ENCODE data around the gene SLC5A11. TPM values are rescaled to one million over a fixed set of nuclear protein-coding genes. Genes with fewer than 3 reads are reported as not detected.

Gene SLC5A11
- total RNA-seq, 1 experiment from 2014 or later, result not detected

GRCh38 chr16:24917236-24917635 is 71.5 kb downstream of the SLC5A11 start:
- intact Hi-C loops (cut with micrococcal nuclease; ENCODE audit: unreplicated experiment), result no loop called here
- Histone ChIP-seq H3K27me3 (replicated peaks; ENCODE audit: insufficient read depth, low read depth, low read length, poor library complexity) (no peaks in the 10 kb centered on the region), H3K4me3 (ENCODE audit: low read depth, low read length, poor library complexity, severe bottlenecking) (no peak overlapping the region), H3K4me1 (ENCODE audit: insufficient read depth, low read length, poor library complexity, severe bottlenecking) (no peaks in the 10 kb centered on the region), H3K9me3 (ENCODE audit: low read depth, low read length, poor library complexity, severe bottlenecking) (no peaks in the 10 kb centered on the region), H3K27ac (ENCODE audit: low read depth, low read length, poor library complexity, severe bottlenecking) (no peak overlapping the region), H3K36me3 (ENCODE audit: insufficient read depth, low read length, poor library complexity, severe bottlenecking) (peaks cover 26% of the 10 kb centered on the region)
- TF ChIP-seq, protein P1, sequence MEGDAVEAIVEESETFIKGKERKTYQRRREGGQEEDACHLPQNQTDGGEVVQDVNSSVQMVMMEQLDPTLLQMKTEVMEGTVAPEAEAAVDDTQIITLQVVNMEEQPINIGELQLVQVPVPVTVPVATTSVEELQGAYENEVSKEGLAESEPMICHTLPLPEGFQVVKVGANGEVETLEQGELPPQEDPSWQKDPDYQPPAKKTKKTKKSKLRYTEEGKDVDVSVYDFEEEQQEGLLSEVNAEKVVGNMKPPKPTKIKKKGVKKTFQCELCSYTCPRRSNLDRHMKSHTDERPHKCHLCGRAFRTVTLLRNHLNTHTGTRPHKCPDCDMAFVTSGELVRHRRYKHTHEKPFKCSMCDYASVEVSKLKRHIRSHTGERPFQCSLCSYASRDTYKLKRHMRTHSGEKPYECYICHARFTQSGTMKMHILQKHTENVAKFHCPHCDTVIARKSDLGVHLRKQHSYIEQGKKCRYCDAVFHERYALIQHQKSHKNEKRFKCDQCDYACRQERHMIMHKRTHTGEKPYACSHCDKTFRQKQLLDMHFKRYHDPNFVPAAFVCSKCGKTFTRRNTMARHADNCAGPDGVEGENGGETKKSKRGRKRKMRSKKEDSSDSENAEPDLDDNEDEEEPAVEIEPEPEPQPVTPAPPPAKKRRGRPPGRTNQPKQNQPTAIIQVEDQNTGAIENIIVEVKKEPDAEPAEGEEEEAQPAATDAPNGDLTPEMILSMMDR (conservative IDR thresholded peaks at IDR 0.05; ENCODE audit: low read depth, low read length), result no peak
- no peak for TF ChIP-seq EZH2 (IDR thresholded peaks at IDR 0.05; ENCODE audit: borderline replicate concordance, low read depth, low read length, poor library complexity, severe bottlenecking)
- DNase-seq (ENCODE audit: low spot score), result no peak
- BruUV-seq (replicated peaks), result no TSS peak
- ChIA-PET CTCF (no interaction called here), POLR2A (ENCODE audit: low non-redundant PET) (no interaction called here)

GRCh38 chr16:24917891-24918290 is 72.1 kb downstream of the SLC5A11 start:
- H3K9me3 ChIP-seq (ENCODE audit: low read depth, low read length, poor library complexity, severe bottlenecking), result no peaks in the 10 kb centered on the region
- peaks cover 28% of the 10 kb centered on the region for H3K36me3 ChIP-seq (ENCODE audit: insufficient read depth, low read length, poor library complexity, severe bottlenecking)
- H3K4me3 ChIP-seq (ENCODE audit: low read depth, low read length, poor library complexity, severe bottlenecking), result no peak overlapping the region
- TF ChIP-seq, protein P1 (conservative IDR thresholded peaks at IDR 0.05; ENCODE audit: low read depth, low read length), result no peak
- no peak for TF ChIP-seq EZH2 (IDR thresholded peaks at IDR 0.05; ENCODE audit: borderline replicate concordance, low read depth, low read length, poor library complexity, severe bottlenecking)
- DNase-seq (ENCODE audit: low spot score), result no peak
- intact Hi-C loops (cut with micrococcal nuclease; ENCODE audit: unreplicated experiment), result no loop called here
- ChIA-PET CTCF (no interaction called here), POLR2A (ENCODE audit: low non-redundant PET) (no interaction called here)
- no peak overlapping the region for H3K27ac ChIP-seq (ENCODE audit: low read depth, low read length, poor library complexity, severe bottlenecking)
- no peaks in the 10 kb centered on the region for H3K4me1 ChIP-seq (ENCODE audit: insufficient read depth, low read length, poor library complexity, severe bottlenecking)
- no peaks in the 10 kb centered on the region for H3K27me3 ChIP-seq (replicated peaks; ENCODE audit: insufficient read depth, low read depth, low read length, poor library complexity)
- no TSS peak for BruUV-seq (replicated peaks)

GRCh38 chr16:24918641-24919040 is 72.9 kb downstream of the SLC5A11 start:
- no TSS peak for BruUV-seq (replicated peaks)
- TF ChIP-seq, protein P1 (conservative IDR thresholded peaks at IDR 0.05; ENCODE audit: low read depth, low read length), result no peak
- TF ChIP-seq EZH2 (IDR thresholded peaks at IDR 0.05; ENCODE audit: borderline replicate concordance, low read depth, low read length, poor library complexity, severe bottlenecking), result no peak
- intact Hi-C loops (cut with micrococcal nuclease; ENCODE audit: unreplicated experiment), result no loop called here
- no peak overlapping the region for H3K4me3 ChIP-seq (ENCODE audit: low read depth, low read length, poor library complexity, severe bottlenecking)
- ChIA-PET CTCF (no interaction called here), POLR2A (ENCODE audit: low non-redundant PET) (no interaction called here)
- H3K27ac ChIP-seq (ENCODE audit: low read depth, low read length, poor library complexity, severe bottlenecking), result no peak overlapping the region
- peaks cover 29% of the 10 kb centered on the region for H3K36me3 ChIP-seq (ENCODE audit: insufficient read depth, low read length, poor library complexity, severe bottlenecking)
- no peaks in the 10 kb centered on the region for H3K9me3 ChIP-seq (ENCODE audit: low read depth, low read length, poor library complexity, severe bottlenecking)
- no peak for DNase-seq (ENCODE audit: low spot score)
- no peaks in the 10 kb centered on the region for H3K27me3 ChIP-seq (replicated peaks; ENCODE audit: insufficient read depth, low read depth, low read length, poor library complexity)
- no peaks in the 10 kb centered on the region for H3K4me1 ChIP-seq (ENCODE audit: insufficient read depth, low read length, poor library complexity, severe bottlenecking)
